ENCODE measurements around the gene SDK1.

Gene SDK1

DNA sequence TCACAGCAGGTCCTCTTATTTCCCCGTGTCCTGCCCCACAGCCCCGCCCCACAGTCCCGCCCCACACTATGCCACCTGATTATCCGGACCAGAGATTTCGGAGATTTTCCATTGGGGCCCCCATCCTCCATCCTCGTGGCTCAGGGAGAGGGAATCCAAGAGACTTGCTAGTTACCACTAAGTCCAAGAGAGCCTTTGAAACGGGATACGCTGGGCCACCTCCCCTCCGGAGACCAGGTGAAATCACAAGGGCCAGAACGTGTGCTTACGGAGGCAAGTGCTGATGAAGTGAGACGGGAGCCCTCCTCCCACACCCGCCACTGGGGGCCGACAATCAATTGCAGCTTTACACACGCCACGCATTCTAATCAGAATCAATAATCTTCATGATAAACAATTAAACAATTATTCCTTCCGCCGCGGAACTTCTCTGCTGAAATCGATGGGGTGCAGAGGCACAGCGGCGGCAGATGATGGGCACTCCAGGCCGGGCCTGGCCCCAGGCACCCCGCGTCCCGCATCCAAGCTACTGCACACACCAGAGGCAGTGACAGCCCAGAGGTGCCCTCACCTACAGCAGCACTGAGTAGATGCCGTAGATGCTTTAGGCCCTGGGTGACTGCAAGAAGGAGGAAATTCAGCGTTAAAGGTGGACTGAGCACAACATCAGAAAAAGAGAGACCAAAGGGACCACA, 847.0 kb downstream of the SDK1 start:
- DNase-seq = no peak

DNA sequence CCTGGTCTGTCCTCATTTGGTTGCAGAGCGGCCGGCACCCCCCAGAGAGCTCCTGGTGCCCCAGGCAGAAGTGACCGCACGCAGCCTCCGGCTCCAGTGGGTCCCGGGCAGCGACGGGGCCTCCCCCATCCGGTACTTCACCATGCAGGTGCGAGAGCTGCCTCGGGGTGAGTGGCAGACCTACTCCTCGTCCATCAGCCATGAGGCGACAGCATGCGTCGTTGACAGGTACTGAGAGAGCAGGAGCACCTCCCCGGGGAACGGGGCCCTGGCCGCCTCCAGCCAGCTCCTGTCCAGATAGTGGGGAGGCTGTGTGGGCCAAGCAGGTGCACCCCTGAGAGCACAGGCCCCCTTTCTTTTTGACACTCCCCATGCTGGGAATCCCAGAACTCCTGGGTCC, 848.2 kb downstream of the SDK1 start:
- no peak for DNase-seq

DNA sequence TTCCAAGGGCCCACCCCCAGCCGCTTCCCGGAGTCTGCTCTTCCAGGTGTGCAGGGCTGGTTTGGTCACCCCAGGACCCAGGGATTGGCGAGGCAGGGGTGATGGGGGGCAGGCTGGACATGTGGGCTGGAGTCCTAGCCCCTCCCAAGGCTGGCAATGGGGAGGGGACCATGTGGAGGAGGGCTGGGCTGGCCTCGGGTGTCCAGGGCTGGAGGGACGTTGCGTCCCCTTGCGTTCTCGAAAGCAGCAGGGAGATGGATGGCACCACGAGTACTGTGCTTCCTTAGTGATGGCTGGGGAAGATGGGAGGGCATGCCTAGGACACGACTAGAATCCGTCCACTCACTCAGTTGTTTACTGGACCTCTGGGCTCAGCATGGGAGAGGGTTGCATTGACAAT, 848.6 kb downstream of the SDK1 start:
- no peak for DNase-seq

DNA sequence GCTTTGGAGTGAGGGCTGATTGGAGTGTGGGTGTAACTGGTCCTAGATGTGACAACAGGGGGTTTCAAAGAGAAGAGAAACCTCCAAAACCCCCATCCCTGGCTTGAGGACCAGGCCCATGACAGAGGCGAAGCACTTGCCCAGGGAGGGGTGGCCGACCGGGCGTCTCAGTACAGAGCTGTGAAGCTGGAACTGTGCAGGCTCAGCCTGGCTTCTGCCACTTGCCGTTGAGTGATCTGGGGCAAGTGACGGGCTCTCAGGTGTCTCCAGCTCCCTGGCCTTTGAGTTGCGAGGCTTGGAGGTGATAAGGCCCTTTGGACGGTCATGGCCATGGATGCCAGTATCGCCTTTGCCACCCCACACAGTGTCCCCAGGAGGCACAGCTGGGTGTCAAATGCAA, 849.7 kb downstream of the SDK1 start:
- DNase-seq = no peak

DNA sequence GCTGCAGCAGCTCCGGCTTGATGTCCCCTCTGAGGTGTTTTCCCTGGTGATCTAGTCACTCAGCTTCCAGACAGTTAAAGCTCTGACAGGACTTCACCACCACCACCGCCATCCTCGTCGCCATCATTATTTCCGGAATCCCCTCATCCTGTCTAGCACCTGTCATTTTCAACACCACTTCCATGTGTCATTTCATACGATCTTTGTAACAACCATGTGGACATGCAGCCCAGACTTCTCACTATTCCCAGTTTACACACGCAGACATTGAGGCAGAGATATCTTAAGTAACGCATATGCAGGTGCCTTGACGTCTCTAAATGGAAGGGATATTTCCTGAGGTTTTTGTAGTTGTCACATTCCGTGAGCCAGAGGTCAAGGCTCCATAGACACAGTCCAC, 850.5 kb downstream of the SDK1 start:
- no peak for DNase-seq

DNA sequence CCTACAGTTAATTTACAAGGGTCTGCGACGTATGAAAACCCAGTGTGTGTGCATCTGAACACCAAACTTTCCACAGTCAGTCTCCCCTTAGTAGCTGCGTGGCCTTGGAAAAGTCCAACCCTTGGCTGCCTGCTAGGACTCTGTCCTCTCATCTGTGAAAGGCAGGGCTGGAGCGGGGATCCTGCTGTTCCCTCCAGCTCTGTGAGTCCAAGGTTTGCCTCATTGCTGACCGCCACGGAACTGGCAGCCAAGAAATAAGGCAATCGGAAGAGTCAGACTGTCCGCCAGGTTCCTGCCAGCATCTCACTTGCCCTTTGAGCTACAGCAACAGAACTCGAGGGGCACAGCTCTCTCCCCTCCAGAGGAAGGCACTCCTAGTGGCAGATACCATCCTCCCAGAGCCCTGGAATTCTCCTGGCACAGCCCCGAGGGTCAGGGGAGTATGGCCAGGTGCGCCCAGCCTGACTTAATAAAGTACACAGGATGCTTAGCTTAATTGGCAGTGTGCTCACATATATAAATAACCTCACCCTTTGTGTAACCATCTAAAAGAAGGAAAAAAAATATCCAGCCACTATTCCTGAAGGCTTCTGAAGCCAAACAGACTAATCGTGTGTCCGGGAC, 851.0 kb downstream of the SDK1 start:
- no peak for DNase-seq

DNA sequence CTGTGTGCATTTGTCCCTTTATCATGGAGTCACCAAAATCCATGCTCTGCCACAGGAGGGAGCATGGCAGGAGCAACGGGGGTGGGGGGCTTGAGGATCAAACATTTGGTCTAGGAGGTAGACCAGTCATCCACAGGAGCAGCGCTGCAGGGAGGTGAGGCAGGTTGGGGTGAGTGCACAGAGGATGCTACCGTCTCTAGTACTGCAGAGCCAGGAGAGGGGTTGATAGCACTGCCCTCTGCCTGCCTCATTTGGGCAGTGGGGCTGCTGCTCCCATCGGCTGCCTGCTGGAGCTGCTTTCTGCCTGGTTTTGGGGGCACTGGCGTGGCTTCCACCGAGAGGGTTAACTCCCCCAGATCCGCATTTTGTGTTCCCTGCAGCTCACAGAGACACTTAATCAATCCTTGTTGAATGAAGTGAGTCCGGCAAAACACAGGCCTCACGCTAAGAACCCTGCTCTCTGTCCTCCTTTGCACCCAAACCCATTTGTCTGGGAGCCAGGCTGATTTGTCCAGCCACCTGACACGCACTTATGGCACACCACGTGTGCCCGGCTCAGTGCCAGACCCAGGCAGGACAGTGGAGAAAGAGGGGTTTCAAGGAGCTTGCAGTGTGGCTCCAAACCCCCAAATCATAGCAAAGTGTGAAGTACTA, 854.0 kb downstream of the SDK1 start:
- no peak for DNase-seq

DNA sequence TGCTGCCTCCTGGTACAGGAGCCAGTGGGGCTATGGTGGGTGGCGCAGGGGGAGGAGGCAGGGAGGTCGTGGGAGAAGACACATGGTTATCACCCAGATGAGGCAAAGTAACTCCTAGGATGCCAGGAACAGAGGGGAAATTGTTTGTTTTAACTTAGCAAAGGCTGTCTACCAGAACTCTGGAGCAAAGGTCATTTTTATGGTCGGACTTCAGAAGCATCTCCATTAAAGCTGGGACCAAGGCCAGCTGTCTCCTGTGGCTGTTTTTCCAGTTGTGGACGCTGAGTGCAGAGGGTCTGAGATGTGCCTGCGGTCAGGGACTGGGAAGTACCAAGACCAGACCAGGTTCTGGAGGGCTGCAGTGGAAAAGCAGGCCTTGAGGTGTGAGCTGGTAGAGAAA, 855.1 kb downstream of the SDK1 start:
- DNase-seq = no peak

DNA sequence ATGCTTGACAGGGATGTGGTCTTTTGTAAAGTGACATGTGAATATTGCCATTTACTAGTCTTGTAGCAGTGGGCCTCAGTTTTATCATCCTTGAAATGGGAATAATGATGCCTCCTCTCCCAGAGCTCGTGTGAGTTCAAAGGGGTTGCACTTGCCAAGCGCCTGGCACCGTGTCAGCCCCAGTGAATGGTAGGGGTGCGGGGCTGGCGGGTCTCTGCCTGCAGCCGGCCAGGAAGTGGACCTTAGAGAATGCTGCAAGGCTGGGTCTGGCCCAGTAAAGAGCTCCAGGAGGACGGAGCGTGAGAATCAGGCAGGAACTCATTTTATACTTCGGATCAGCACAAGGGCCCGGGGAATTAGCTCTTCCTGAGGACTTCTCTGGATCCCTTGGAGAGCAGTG, 856.6 kb downstream of the SDK1 start:
- no peak for DNase-seq

DNA sequence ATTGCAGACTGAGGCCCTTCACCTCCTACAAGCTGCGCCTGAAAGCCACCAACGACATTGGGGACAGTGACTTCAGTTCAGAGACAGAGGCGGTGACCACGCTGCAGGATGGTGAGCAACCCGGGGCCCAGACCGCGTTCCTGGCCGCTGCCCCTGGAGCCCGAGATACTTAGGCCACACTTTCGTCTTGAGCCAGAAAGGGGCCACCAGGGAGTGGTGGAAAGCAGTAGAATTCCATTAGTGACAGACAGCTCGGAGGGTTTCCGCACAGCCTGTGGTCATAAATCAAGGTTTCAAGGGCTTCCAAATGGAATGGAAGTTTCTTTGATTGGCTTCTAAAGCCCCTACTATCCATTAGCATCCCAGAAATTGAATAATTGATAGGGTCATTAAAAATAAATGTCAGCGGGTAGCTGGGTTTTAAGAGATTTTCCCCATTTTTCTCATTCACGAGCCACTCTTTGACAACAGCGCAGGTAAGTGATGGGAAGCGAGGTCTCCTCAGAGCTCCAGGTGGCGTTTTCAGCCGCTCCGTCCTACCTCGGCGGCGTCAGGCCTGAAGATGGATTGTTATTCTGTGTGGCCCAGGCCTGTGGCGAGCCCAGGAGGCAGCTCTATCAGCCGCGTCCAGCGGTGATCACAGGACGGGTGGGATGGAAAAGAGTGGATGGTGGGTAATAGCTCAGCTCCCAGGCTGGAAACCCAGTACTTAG, 857.5 kb downstream of the SDK1 start:
- no peak for DNase-seq

DNA sequence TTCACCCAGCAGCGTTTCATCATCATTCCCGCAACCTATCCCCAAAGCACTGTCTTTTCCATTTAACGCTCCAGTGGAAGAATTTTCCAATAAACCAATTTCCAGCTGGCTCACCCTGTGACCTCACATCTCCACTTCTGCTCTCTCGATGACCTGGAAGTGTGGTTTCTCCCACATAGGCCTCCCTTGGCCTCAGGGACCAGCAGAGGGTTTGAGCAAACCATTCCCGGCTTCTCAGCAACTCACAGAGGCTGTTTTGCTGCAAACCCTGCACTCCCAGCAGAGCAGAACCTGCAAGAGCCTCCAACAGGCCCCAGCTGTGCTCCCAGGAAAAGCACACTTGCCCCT, 858.1 kb downstream of the SDK1 start:
- no peak for DNase-seq

DNA sequence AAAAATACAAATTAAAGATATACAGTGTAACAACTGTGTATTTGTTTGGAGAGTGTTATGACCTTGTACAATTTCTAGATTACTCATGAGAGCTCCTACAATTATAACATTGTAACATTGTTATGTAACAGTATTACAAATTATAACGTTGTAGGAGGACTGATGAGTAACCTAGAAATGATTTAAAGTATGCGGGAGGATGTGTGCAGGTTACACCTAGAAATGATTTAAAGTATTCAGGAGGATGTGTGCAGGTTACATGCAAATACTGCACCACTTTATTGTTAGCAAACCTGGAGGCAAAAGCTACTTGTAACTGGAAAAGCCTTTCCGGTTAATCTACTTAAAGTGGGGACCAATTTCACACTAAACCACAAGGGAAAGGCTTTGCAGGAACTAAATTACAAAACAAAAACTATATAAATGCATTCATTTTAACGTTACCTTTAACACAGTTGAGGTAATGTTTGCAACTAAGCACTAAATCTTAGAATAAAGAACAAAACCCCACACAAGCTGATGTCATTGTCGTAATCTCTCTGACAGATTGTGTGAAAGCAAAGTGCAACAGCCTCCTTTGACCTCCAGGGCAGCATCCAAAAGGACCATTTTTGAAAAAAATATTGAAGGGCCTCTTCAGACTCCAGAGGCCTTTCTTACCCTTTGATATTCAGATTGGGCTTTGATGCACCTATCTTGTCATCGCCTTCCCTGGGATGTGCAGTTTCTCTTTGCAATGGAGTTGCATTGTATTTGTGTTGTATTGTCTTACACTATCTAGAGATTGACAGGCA, 858.9 kb downstream of the SDK1 start:
- no peak for DNase-seq

DNA sequence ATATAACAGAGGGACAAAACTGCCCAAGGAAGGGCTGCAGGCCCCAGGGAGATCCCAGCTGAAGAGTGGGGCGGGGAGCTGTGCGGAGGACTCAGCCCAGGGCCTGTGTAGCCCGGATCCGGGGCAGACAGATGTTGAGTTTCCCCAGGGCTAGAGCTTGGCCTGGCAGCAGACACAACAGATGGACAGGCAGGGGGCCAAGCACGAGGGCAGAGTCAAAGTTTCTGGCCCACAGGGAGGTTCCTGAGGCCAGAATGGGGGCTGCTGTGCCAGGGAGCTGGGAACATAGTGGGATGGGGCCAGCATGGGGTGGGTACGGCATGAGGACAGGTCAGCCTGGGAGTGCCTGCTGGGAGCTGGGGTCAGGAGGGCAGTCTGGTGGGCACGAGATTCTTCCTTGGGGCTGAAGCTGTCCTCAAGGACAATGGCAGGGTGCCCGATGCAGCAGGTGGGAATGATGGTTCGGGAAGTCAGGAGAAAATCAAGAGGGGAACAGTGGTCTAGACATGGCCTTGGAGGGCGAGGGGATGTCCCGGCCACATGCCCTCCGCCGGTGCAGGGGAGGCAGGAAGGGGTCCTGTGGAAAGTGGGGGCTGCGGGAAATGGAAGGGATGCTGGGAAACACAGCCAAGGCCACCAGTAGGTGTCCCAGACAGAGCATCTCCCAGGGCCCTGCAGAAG, 862.0 kb downstream of the SDK1 start:
- DNase-seq = no peak

DNA sequence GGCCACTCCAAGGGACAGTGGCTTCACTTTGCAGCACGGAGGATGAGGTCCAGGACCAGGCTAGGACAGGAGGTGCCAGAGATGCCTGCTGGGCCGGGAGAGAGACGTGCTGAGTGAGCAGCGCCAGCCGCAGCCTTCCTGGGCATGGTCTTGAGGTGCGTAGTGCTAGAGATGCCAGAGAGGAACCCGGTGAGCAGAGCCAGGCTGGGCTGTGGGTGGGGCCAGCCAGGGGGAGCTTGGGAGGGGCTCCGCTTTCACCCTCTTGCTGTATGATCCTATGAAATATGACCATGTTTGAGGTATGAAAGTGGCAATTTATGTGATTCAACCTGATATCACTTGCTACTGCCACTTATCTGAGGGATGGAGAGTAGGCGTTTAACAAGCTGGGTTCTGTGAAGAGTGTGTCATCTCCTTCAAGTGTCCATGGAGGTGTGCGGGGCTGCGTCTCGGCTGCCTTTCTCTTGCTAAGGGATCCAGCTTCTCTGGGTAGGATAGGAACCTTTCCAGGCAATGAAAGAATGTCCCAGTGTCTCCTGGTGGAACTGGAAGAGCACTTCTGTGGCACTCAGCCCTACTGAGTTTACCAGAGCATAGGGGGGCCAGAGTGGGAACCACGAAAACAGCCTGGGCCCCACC, 862.6 kb downstream of the SDK1 start:
- DNase-seq = no peak

DNA sequence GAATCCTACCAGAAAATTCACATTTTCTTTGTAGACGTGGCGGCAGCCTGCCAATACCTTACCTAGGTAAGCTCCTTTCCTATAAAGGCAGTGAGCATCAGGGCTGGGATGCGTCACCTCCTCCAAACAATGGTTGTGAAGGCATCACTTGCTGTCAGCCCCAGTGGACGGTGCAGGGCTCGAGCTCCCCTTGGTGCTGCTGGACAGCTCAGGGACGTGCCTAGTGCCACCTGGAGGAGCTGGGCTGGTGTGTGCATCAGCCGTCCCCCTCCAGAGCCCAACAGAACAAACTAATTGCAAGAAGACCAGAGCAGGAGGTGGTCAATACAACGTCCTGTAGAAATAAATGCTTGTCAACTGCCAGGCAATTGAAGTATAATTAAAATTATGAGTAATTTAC, 863.5 kb downstream of the SDK1 start:
- no peak for DNase-seq

DNA sequence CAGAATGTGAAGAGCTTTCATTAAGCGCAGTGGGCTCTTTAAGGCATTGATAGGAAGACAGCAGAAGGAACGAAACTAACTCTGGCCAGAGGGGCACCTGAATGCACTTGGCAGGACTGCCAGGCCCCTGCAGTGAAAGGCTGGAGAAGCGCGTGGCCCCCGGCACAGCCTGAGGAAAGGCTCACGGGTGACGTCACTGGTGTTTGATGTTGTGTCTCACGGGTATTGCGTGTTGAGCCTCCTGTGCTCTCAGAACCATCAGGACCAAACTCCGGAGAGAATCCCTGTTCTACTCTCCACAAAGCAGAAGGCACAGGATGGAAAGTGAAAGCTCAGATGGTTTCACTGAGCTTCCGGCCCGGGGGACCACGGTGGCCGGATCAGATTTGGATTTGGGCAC, 865.3 kb downstream of the SDK1 start:
- no peak for DNase-seq

DNA sequence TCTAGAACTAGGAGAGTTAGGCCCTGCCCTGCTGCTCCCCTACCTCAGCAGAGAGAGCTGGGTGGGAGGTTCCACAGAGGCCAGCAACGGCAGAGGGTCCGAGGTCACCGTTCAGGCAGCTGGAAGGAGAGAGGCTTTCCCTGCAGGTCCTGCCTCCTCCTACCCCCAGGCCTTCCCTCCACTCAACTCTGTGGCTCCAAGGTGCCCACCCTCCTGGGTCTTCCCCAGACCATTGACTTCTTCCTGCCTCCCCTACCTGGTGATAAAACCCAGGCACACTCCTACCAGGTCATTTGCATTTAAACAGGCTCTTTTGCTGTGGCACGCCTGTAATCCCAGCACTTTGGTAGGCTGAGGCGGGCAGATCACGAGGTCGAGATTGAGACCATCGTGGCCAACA, 865.8 kb downstream of the SDK1 start:
- DNase-seq = no peak

DNA sequence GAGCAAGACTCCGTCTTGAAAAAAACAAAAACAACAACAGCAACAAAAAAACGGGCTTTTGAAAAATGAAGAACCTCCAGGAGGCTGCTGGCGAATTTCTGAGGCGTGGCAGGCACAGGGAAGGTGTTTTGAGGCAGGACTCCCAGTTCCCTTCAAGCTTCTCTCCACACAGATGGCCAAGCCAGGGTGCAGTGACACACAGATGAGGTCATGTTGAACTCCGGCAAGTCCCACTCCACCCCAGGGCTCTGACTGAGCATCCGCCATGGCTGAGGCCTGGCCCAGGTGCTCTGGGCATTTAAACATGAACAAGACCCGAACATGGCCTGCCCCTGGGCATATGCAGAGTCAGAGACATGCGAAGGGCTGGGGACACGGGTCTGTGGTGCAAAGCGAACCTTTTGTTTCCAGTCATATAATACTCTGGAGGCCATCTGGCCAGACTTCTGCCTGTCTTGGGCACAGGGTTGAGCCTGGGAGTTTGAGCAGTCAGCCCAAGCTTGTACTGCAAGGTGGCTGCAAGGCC, 866.4 kb downstream of the SDK1 start:
- DNase-seq = no peak

DNA sequence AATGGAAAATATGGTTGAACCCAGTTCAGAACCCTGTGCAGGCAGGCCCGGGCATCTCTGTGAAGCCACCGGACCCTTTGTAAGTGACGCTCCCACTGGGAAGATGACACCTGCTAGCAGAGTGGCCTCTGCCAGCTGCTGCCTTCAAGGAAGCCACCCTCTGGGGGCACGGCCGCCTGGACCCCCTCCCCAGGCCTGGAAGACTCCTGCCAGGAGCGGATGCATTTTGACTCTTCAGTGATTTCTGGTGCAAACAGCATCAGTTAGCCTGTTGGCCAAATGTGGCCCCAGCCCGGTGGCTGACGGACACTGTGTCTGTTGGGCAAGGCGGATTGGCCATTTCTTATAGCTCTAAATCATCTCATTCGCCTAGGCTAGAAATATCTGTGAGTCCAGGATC, 867.0 kb downstream of the SDK1 start:
- DNase-seq = no peak

DNA sequence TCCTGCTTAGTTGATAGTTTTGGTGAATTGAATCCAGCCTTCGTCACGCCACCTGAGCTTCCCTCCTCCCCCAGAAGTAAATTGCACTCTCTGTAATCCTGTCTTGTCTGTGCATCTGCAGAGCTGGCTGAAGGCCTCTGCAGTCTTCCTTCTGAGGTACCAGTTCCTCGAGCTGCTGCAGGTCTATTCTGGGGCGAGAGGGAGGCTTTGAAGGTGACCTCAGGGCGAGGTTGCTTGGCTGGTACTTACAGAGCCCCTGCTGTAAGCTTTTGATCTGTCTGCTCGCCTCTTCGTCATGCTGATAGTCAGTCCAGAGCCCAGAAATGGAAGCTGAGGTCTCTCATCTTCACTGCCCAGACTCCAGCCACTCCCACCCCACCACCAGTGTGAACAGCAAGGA, 867.5 kb downstream of the SDK1 start:
- DNase-seq = no peak

DNA sequence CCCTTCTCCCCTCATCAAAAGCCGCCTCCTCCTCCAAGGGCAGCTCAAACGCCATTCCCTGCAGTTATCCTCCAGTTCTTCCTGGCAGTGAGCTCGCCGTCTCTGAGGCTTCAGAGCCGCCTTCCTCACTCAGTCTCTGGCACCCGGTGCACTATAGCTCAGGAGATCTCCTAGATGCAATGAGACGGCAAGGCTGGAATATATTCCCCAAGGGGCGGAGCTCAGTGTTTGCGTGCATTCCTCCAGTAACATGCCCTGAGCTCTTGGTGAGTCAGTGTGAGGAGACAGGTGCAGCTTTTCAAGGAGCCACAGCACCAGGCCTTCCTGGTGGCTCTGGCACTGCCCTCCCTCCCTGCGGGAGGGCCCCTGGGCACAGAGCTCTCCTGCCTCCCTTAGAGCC, 868.4 kb downstream of the SDK1 start:
- DNase-seq = no peak

All from NCI-H345 (cell line).